ENCODE results near the gene CLEC10A.
"Not testable (repeated sequence)": the region's sequence is repeated elsewhere in the genome, so short reads cannot be mapped to it uniquely, and the experiment has no call there.

CLEC10A gene, protein sequence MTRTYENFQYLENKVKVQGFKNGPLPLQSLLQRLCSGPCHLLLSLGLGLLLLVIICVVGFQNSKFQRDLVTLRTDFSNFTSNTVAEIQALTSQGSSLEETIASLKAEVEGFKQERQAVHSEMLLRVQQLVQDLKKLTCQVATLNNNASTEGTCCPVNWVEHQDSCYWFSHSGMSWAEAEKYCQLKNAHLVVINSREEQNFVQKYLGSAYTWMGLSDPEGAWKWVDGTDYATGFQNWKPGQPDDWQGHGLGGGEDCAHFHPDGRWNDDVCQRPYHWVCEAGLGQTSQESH

DNA sequence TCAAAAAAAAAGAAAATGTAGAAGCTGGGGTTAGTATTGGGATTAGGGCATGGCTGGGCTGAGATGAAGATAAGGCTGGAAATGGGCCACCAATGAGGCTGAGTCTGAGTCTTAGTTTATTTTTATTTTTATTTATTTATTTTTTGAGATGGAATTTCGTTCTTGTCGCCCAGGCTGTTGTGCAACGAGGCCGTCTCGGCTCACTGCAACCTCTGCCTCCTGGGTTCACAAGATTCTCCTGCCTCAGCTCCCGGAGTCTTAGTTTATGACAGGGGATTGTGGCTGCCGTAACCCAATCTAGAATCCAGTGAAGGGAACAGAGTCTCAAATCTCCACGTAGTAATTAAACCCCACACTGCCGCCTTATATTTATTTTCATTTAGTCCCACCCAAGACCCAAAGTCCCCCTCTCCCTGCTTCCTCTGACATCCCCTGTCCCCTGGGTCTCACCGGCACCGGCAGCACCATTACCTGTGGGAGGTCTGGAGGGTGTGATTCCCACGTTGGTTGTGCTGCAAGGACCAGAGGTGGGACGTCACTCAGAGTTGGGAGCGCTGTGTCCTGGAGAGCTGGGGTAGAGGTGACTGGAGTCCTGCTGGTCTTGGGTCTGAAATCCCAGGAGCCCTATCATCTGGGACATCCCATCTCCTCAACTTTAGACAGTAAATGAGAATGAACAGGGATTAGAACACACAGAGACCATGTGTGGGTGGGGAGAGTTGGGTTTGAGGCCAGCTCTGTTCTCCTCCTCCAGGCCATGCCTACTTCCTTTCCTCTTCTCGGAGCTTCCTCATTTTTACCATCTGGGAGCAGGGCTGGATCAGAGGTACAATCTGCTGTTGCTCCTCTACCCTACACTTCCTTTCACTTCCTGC lies at the start of gene CLEC10A:
CLEC10A (minus strand) TSS at position 671 of the 875 bp plus-strand sequence. CDS start 1,439 bp downstream, outside the sequence.
- no peak for DNase-seq

DNA sequence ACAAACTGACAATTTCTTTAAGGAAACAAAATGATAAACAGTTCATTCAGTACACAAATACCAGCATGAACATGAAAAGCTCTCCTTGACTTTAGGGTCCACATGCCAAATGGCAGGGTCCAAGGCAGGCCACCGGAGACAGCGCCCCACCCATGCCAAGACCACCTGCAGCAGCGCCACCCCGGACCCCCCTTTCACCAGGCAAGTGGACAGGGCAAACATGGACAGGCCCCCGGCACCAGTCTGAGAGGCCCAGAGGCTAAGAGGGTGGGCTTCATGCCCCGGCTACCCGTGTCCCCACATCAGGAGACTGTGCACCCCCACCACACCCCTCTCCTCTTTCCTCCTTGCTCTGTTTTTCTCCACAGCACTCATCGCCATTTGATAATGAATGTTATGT lies 49.3 kb upstream of the CLEC10A start:
- no peak for DNase-seq

DNA sequence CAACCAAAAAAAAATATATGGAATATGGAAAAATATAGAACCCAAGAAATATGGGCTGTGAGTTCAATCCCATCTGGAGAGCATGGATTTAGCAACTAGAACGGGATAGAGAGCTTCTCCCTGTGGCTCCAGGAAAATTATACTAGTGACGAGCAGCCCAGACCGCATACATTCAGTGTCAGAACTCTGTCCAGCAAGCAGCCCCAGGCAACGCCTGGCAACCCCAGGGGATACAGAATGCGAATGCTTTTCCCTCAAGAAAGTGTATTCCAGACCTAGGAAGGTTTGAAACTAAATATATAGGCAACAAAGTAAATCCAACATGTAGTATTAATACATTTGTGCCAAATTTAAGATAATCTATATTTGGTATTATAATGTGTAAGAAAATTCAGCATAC lies 48.1 kb upstream of the CLEC10A start:
- DNase-seq = no peak

DNA sequence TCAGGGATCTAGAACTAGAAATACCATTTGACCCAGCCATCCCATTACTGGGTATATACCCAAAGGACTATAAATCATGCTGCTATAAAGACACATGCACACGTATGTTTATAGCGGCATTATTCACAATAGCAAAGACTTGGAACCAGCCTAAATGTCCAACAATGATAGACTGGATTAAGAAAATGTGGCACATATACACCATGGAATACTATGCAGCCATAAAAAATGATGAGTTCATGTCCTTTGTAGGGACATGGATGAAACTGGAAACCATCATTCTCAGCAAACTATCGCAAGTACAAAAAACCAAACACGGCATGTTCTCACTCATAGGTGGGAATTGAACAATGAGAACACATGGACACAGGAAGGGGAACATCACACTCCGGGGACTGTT lies 47.5 kb upstream of the CLEC10A start:
- DNase-seq = not testable (repeated sequence)

DNA sequence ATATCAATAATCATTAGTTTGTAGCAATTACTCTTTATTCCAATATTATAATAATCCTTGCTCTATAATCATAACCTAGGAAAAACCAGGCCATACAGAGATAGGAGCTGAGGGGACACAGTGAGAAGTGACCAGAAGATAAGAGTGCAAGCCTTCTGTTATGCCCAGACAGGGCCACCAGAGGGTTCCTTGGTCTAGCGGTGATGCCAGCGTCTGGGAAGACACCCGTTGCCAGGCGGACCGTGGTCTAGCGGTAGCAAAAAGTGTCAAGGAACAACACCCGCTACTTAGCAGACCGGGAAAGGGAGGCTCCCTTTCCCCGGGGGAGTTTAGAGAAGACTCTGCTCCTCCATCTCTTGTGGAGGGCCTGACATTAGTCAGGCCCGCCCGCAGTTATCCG lies 46.3 kb upstream of the CLEC10A start:
- DNase-seq = not testable (repeated sequence)

DNA sequence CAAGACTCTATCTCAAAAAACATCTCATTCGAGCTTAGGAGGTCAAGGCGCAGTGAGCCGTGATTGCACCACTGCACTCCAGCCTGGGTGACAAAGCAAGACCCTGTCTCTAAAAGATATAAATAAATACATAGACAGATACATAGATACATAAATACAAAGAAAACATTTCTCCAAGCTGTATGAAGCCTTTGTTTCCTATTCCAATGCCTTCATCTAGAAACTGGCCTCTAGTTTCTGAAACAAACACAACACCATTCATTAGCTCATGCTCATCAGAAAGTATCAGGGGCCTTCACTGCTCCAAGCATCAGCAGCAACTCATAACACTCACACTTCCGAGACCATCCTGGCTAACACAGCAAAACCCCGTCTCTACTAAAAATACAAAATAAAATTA lies 44.9 kb upstream of the CLEC10A start:
- no peak for DNase-seq

DNA sequence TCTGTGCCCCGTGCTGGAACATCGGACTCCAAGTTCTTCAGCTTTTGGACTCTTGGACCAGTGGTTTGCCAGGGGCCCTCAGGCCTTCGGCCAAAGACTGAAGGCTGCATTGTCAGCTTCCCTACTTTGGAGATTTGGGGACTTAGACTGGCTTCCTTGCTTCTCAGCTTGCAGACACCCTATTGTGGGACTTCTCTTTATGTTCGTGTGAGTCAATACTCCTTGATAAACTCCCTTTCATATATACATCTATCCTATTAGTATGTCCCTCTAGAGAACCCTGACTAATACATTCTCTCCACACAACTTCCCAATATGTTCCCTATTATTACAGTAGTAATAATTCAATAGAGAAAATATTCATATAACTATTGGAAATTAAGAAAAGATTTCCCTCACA lies 43.8 kb upstream of the CLEC10A start:
- DNase-seq = no peak

DNA sequence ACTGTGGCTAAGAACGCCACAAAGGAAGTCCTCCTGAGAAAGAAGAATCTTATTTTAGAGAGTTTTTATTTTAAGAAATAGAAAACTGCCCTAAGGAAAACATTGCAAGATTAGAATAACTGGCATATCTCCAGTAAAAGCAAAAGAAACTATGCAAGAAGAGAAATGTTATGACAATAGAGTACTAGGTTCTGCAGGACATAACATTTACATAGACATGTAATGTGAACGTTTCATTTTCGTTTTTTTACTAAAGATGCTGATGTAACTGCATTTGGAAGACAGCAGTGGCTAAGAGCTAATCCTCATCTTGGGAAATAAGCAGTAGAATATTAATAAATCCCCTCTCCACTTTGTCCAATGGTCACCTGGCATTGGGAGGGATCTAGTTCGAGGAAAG lies 42.3 kb upstream of the CLEC10A start:
- DNase-seq = no peak

DNA sequence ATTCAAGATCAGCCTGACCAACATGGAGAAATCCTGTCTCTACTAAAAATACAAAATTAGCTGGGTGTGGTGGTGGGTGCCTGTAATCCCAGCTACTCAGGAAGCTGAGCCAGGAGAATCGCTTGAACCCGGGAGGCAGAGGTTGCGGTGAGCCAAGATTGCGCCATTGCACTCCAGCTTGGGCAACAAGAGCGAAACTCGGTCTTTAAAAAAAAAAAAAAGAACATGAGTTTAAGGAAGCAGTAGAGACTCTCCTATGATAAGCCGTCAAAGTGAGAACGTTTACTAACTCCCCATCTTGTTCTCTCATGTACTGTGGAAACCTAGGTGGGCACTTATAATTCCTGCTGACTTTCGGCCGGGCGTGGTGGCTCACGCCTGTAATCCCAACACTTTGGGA lies 40.6 kb upstream of the CLEC10A start:
- not testable (repeated sequence) for DNase-seq

DNA sequence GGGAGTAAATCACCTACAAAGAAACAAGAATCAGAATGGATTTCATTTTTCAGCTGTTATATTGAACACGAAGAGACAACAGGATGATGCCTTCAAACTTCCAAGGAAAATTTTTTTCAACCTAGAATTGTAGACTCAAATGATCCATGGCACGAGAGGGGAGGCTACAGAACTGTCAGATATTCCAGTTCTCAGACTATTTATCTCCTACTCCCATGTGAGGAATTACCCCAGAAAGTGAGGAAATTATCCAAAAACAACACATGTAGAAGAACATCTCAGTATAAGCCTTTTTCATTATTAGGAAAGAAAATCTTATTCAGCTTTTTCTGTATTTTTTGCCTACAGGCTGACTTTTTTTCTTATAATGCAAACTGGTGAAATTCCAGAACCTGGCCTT lies 40.1 kb upstream of the CLEC10A start:
- no peak for DNase-seq

DNA sequence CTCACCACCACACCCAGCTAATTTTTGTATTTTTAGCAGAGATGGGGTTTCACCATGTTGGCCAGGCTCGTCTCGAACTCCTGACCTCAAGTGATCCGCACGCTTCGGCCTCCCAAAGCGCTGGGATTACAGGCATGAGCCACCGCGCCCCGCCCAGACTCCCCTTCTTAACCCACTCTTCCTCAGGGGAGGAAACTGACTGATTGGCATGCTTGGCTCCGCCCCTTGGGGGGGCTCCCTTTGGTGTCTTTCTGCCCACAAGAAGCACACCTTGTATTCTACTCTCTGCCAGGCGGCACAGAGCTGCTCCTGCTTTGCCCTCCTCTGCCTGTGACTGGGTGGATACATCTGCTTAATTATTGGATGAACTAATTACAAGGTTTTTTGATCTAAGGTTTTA lies 39.3 kb upstream of the CLEC10A start:
- DNase-seq = no peak

DNA sequence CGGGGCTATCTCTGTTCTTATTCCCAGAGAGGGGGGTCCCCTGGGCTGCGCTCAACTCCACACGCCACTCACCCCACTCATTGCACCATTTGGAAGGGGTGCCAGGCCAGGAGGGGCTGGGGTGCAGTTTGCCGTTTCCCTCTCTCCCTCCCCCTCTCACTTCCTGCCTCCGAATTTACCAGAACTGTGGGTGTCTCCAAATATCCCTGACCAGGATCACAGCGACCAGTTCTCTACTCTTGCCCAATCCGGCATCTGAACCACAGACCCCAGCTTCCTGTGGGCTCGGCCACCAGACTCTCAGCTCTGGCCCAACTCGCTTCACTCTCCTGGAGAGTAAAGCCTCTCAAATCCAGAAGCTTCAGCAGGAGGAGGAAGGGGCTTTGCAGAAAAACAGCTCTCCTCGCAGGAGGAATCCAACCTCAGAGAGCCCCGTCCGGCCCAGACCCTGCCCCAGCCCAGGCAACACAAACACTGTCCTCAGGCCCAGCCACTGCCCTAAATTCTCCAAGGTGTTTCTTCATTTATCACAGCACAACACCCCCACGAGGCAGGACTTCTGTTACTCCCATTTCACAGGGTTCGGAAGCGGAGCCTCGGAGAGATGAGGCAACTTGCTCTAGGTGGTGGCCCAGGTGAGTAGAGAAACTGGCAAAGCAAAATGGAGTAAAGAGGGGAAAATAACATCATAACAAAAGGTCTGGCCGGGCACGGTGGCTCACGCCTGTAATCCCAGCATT lies 35.0 kb upstream of the CLEC10A start:
- DNase-seq = no peak

DNA sequence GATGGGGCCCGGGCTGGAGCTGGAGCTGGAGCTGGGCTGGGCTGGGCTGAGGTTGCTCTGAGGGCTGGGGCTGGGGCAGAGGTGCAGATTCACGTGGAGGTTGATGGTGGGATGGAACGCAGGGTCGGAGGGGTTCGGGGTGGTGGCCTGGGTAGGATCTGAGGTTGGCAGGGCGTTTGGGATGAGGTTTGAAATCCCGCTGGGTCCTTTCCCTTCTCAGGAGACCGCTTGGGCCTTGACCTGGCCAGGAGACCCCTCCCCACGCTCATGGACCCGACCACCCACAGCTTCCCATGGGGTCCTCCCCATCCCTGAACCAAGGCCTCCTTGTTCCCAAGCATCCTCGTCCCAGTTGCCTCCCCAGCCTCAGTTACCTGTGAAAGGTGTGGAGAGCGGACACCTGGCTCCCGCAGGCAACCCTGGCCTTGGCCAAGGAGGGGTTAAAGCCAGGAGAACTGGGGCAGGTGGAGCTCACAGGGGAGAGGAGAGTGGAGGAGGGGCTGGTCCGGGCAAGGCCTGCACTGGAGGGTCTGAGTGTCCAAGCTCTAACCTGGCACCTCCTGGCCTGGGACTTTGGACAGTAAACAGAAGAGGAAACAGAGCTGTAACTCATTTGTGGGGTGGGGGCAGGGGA lies 34.3 kb upstream of the CLEC10A start, which contains the start of gene ASGR2:
ASGR2 (minus strand) TSS at position 582 of the 634 bp plus-strand sequence. CDS start 582 bp downstream, outside the sequence.
- DNase-seq = no peak

DNA sequence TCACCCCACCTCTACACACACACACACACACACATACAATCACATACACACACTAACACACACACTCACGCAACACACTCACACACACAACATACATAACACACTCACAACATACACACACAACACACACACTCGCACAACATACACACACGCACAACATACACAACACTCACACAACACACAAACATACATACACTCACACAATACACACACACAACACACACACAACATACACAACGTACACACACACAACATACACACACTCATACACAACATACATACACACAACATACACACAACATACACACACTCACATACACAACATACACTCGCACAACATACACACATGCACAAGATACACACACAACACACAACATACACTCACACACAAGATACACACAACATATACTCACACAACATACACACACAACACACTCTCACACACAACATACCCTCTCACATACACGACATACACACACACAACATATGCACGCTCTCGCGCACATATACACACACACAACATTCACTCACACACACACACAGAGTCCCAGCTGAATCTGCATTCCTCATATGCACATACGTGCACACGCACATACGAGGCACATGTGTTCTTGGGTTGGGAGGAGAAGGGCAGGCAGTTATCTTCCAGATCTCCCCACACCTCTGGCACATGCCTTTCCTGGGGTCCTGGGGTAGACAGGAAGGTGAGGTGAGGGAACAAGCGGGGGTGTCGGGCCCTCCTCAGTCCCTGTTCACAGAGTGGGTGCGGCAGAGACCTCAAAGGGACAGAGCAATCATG lies 33.4 kb upstream of the CLEC10A start:
- DNase-seq = no peak

DNA sequence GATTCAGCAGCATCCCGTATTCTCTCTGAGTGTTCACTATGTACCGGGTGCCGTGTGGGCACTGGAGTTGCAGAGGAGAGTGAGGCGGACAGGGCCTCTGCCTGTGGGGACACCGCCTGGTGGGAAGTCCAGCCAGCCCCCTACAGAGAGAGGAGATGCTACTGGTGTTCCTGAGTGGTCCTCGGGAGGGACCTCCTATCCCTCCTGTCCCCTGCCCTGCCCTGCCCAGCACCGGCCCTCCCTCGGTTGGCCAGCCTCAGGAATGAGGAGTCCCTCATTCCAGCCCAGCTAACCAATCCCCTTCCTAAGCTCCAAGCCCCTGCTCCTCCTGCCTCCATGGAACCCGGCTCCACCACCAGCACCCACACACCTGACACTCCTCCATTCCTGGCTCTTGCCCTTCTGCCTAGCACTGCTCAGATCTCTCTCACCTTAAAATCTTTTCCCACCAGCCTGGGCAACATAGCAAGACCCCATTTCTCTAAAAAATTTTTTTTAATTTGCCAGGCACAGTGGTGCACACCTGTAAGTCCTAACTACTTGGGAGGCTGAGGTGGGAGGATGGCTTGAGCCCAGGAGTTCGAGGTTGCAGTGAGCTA lies 32.6 kb upstream of the CLEC10A start:
- no peak for DNase-seq

DNA sequence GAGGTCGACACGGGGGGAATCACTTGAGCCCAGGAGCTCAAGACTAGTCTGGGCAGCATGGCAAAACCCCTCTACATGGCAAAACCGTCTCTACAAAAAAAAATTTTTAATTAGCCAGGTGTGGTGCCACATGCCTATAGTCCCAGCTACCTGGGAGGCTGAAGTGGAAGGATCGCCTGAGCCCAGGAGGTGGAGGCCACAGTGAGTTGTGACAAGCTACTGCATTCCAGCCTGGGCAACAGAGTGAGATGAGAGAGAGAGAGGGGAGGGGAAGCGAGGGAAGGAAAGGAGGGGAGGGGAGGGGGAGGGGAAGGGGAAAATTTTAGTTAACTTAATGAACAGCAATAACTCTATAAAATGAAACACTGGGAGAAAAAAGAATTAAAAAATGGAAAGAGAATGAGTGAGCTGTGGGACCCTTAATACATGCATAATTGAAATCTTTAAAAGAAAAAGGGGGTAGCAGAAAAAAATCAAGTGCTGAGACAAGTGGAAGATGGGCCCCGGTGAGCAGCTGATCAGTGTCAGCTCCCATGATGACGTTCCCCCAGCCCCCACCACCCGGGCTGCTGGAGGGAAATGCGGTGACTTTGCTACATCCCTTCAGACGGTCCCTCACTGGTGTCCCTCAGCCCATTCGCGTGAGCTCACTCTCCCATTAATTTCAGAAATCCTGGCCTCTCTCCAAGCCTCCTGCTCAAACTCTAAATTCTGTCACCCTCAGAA lies 31.9 kb upstream of the CLEC10A start:
- DNase-seq = no peak

DNA sequence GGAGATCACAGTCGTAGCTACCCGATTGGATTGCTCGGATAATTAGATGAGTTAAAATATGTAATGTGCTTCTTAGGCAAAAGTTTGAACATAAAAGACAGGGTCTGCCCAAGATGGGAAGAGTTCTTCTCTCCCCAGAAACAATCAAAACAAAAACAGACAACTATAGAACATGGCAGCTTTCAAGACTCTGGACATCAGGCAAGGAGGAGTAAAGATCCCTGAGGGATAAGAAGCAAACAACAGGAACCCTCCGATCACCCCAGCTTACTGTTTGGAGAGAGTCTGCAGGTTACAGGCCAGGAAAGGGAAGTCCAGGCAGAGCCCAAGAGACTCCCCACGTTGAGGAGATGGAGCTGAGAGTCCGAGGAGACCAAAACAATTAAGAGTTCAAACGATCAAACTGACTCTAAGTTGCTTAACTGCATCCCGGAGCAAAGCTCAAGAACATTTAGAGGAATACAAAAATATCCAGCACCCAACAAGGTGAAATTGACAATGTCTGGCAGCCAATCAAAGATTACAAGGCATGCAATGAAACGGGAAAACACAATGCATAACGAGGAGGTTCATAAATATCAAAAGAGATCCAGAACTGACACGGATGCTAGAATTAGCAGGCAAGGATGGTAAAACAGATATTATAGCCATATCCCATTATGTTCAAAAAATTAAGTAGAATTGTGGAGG lies 30.7 kb upstream of the CLEC10A start:
- no peak for DNase-seq

DNA sequence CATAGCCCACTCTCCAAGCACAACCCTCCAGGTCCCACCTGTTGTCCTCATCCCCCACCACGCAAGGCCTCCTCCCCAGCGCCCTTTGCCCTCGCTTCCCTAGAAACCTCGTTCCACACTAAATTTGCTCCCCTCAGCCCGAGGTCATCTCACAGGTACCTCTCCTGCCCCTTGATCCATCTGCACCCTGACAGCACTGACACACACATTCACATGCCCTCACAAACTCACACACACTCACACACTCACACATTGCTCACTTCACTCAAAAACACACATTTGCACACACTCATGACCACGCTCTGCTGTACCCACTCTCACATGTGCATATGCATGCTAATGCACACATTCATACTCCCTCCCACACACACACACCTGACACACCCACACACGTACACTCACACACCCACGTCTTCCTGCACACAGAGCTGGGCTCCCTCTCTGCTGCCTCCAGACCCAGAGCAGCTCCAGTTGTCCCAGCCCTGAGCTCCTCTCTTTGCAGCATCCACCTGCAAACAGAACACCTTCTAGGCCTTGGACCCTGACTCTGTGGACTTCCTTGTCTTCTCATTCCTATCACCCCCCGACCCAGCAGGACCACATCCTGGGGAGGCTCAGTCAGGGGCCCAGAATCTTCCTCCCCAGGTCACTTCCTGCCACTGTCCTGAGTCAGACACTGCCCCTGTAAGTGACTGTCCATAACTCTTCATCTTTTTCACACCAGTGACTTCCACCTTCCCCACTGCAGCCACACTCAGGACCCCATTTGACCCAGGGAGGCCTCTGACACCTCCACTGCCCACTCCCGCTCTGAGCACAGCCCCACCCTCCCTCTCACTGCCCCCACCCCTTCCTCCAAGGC lies 29.6 kb upstream of the CLEC10A start:
- no peak for DNase-seq

DNA sequence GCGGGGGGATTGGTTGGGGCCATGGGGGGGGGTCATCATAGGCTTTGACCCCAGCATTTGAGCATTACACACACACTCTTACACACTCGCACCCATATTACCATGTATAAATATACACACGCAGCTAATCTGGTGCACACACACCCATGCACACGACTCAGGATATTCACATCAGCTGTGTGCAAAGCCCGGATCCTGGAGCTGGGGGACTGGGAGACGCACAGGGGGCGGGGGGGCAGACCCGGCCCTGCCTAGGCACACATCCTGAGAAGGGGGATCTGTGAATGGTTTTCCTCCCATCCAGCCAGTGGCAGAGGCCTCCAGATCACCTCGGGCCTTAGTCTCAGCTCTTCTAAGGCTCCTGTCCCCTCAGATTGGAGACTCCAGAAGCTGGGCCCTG lies 28.9 kb upstream of the CLEC10A start:
- DNase-seq = no peak
